ENCODE results near the gene KIRREL3. TPM values are rescaled to one million over a fixed set of nuclear protein-coding genes. Genes with fewer than 3 reads are reported as not detected.

KIRREL3 gene
- total and polyA plus RNA-seq, 2 of the 8 experiments (the other 6 are each of a cell fraction or from before 2014, with no cell fraction given): 0.29 to 0.32 TPM

GRCh38 chr11:126682590-126682989 lies 318.0 kb downstream of the KIRREL3 start:
- no peak overlapping the region for H3K18ac ChIP-seq (ENCODE audit: extremely low read depth, low read length)
- H3K56ac ChIP-seq (replicated peaks; ENCODE audit: insufficient read length, low read depth, low read length): no peak overlapping the region
- ChIA-PET POLR2A (ENCODE audit: partially characterized antibody) (no interaction called here), CTCF (ENCODE audit: partially characterized antibody) (interaction anchor here (1.0 to 1.1 kb wide), 2 partner anchors 19 to 75 kb away, joined by 3 read pairs; no protein-coding TSS in a partner anchor)
- no peak overlapping the region for H2BK15ac ChIP-seq (ENCODE audit: low read length)
- no peak overlapping the region for H3K4ac ChIP-seq (replicated peaks; ENCODE audit: insufficient read length, low read depth, low read length)
- FAIRE-seq (no peak), DNase-seq (ENCODE audit: low read depth in 1 of 2, low spot score in 2 of 2) (no peak)
- H4K91ac ChIP-seq (replicated peaks; ENCODE audit: insufficient read length, low read length): no peak overlapping the region
- 91% methylated on average over 8 of the region's 8 CpGs; no CpG with 5 or more reads in 1 of the 2 experiments for WGBS, 2 experiments (ENCODE audit: extremely low coverage in 1 of 2, insufficient coverage in 1 of 2, insufficient read length in 1 of 2, insufficient replicate concordance in 2 of 2, low coverage in 1 of 2, low lambda C conversion rate in 2 of 2, missing lambda C conversion rate in 1 of 2)
- no peaks in the 10 kb centered on the region for H3K23me2 ChIP-seq (ENCODE audit: low read depth, low read length)
- H4K20me1 ChIP-seq (replicated peaks in 1 of 2; ENCODE audit: control insufficient read depth in 1 of 2, insufficient read depth in 2 of 2, low read length in 2 of 2): no peaks in the 10 kb centered on the region
- H3K9me3 ChIP-seq (ENCODE audit: insufficient read depth in 2 of 2, low read depth in 1 of 2, low read length in 1 of 2): no peaks in the 10 kb centered on the region
- H3K27me3 ChIP-seq (replicated peaks in 1 of 4; ENCODE audit: control insufficient read depth in 3 of 4, extremely low read depth in 1 of 4, insufficient read depth in 3 of 4, low read length in 3 of 4): no peaks in the 10 kb centered on the region
- H3K27ac ChIP-seq (ENCODE audit: low read depth, low read length): no peak overlapping the region
- no peak overlapping the region for H3K9ac ChIP-seq (replicated peaks in 1 of 4; ENCODE audit: extremely low read depth in 1 of 4, low read depth in 3 of 4, low read length in 3 of 4)
- no peak overlapping the region for H4K5ac ChIP-seq (ENCODE audit: insufficient read length, low read depth, low read length)
- H2AK5ac ChIP-seq (ENCODE audit: low read depth, low read length): no peak overlapping the region
- H3K79me1 ChIP-seq (ENCODE audit: low read depth, low read length): no peaks in the 10 kb centered on the region
- no peaks in the 10 kb centered on the region for H3K36me3 ChIP-seq (ENCODE audit: control insufficient read depth in 2 of 4, insufficient read depth in 4 of 4, low read length in 3 of 4)
- H3K23ac ChIP-seq (ENCODE audit: insufficient read length): no peak overlapping the region
- H2BK12ac ChIP-seq (ENCODE audit: low read depth, low read length): no peak overlapping the region
- no peak overlapping the region for H3K4me2 ChIP-seq (ENCODE audit: insufficient read depth in 1 of 2, low read depth in 2 of 2, low read length in 2 of 2)
- no peak overlapping the region for H2BK120ac ChIP-seq (replicated peaks; ENCODE audit: low read depth, low read length)
- H3K4me1 ChIP-seq (replicated peaks in 1 of 4; ENCODE audit: control insufficient read depth in 3 of 4, insufficient read depth in 4 of 4, low read length in 3 of 4): peaks cover 0 to 2% (median 1%) of the 10 kb centered on the region in 4 experiments; a peak in 3 of 7 replicates
- H2BK5ac ChIP-seq (ENCODE audit: low read depth, low read length): no peak overlapping the region
- H2BK20ac ChIP-seq (ENCODE audit: low read length): no peak overlapping the region
- H2AFZ ChIP-seq (ENCODE audit: low read length): no peak overlapping the region
- H4K8ac ChIP-seq (ENCODE audit: extremely low read depth, insufficient read depth, low read length): no peak overlapping the region
- no peaks in the 10 kb centered on the region for H3K79me2 ChIP-seq (ENCODE audit: control insufficient read depth in 1 of 2, insufficient read depth in 2 of 2, low read length in 2 of 2)
- H3K14ac ChIP-seq (ENCODE audit: insufficient read length): no peak overlapping the region
- TF ChIP-seq EP300 (IDR thresholded peaks at IDR 0.05; ENCODE audit: borderline replicate concordance in 1 of 2, low read depth in 2 of 2, low read length in 2 of 2): no peak
- TF ChIP-seq SIRT6 (IDR thresholded peaks at IDR 0.05; ENCODE audit: low read length): no peak
- no peak for TF ChIP-seq YY1 (IDR thresholded peaks at IDR 0.05; ENCODE audit: low read depth, low read length)
- no peak for TF ChIP-seq CEBPB (IDR thresholded peaks at IDR 0.05; ENCODE audit: low read depth, low read length)
- no peak for TF ChIP-seq SRF (IDR thresholded peaks at IDR 0.05; ENCODE audit: low read depth, low read length)
- TF ChIP-seq CHD1 (IDR thresholded peaks at IDR 0.05; ENCODE audit: low read depth, low read length): no peak
- no peak for TF ChIP-seq PHF8 (conservative IDR thresholded peaks at IDR 0.05; ENCODE audit: low read depth, low read length)
- TF ChIP-seq SUZ12 (IDR thresholded peaks at IDR 0.05; ENCODE audit: low read length): no peak
- no peak for TF ChIP-seq SP2 (IDR thresholded peaks at IDR 0.05; ENCODE audit: low read length)
- no peak for TF ChIP-seq TAF7 (optimal IDR thresholded peaks at IDR 0.05; ENCODE audit: borderline replicate concordance, low read depth, low read length)
- TF ChIP-seq TAF1 (IDR thresholded peaks at IDR 0.05; ENCODE audit: low read depth, low read length): no peak
- no peak for TF ChIP-seq HDAC6 (IDR thresholded peaks at IDR 0.05; ENCODE audit: low read depth, low read length)
- no peak overlapping the region for H3K4me3 ChIP-seq (ENCODE audit: extremely low read depth in 1 of 4, insufficient read depth in 2 of 4, low read depth in 3 of 4, low read length in 4 of 4)

Measured in H1 (cell line).